GM12892 (cell line): Measurements from ENCODE around the gene MXD3.

ENCODE experiments used
- POLR2A ChIP-seq: IDR thresholded peaks from 2 replicates; pipeline ENCODE4 v1.6.1; 2011; ENCODE audit warnings: low read depth, low read length, control low read depth
- POLR2AphosphoS5 ChIP-seq: IDR thresholded peaks from 2 replicates; pipeline ENCODE4 v1.6.1; 2011; ENCODE audit warnings: low read depth, low read length, control low read depth

GRCh38 chr5:177333420-177334154 lies 21.9 kb upstream of the MXD3 start:
- TF ChIP-seq POLR2A (no peak), POLR2AphosphoS5 (no peak)
